ENCODE results near the gene ILK.

ILK gene

DNA sequence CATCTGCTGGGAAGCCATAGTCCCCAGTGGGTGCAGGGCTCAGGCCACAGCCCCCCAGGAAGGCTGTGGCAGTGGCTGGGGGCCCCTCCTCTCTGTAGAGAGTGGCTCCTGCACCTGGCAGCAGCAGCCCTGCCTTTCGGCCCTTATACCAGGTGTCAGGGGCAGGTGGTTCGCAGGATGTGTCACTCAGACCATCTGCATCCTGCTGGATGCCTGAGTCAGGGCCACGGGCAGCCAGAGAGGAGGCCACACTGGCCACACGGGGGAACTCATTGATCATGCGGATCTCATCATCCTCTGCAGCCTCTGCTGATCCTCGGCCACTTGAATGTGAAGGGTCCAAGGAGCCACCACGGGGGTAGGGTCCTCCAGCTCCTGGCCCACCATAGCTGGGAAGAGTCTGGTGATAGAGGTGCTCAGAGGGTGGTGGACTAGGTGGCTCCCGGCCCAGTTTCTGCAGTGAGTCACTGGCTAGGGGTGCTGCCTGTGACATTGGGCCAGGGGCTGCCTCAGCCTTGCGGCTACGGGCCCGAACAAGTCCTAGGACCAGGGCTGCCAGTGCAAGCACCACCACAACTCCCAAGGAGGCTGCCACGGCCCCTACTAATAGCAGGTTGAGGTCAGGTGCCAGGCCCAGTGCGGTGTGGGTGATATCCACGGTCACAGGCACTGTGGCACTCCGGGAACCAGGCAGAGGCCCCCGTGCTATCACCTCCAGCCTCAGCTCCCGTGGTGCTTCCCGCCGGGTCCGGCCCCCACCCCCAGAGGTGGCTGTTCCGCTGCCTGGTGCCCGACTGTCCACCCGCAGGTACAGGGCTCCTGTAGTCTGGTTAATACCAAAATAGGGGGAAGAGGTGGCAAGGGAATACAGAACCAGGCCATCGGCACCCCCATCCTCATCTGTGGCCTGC is 18.9 kb downstream of the ILK start:
- H3K4me3 ChIP-seq (ENCODE audit: insufficient read depth, low read length, poor library complexity, severe bottlenecking), result no peak overlapping the region
- no peaks in the 10 kb centered on the region for H3K9me3 ChIP-seq (ENCODE audit: insufficient read depth, low read length)
- H3K27ac ChIP-seq (ENCODE audit: low read depth, low read length), result no peak overlapping the region
- H3K36me3 ChIP-seq (ENCODE audit: low read length), result no peaks in the 10 kb centered on the region
- H3K79me2 ChIP-seq (ENCODE audit: insufficient read depth, low read length), result peaks cover 9% of the 10 kb centered on the region; the same call in 1 of the 2 replicates
- no peak overlapping the region for H3K4me2 ChIP-seq (ENCODE audit: low read depth, low read length, poor library complexity, severe bottlenecking)
- H4K20me1 ChIP-seq (ENCODE audit: low read depth, low read length), result no peaks in the 10 kb centered on the region
- no peak overlapping the region for H2AFZ ChIP-seq (ENCODE audit: low read depth, low read length, severe bottlenecking)
- H3K27me3 ChIP-seq (ENCODE audit: low read length), result no peaks in the 10 kb centered on the region
- no peaks in the 10 kb centered on the region for H3K9me2 ChIP-seq (replicated peaks; ENCODE audit: insufficient read depth, low read length)
- H3F3A ChIP-seq (ENCODE audit: insufficient read depth), result no peaks in the 10 kb centered on the region
- H3K9ac ChIP-seq (ENCODE audit: low read length), result no peak overlapping the region
- no peak for TF ChIP-seq EZH2phosphoT487 (conservative IDR thresholded peaks at IDR 0.05; ENCODE audit: low read length)
- TF ChIP-seq, protein P1, sequence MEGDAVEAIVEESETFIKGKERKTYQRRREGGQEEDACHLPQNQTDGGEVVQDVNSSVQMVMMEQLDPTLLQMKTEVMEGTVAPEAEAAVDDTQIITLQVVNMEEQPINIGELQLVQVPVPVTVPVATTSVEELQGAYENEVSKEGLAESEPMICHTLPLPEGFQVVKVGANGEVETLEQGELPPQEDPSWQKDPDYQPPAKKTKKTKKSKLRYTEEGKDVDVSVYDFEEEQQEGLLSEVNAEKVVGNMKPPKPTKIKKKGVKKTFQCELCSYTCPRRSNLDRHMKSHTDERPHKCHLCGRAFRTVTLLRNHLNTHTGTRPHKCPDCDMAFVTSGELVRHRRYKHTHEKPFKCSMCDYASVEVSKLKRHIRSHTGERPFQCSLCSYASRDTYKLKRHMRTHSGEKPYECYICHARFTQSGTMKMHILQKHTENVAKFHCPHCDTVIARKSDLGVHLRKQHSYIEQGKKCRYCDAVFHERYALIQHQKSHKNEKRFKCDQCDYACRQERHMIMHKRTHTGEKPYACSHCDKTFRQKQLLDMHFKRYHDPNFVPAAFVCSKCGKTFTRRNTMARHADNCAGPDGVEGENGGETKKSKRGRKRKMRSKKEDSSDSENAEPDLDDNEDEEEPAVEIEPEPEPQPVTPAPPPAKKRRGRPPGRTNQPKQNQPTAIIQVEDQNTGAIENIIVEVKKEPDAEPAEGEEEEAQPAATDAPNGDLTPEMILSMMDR (IDR thresholded peaks at IDR 0.05; ENCODE audit: insufficient read depth, low read length, poor library complexity, severe bottlenecking), result no peak

DNA sequence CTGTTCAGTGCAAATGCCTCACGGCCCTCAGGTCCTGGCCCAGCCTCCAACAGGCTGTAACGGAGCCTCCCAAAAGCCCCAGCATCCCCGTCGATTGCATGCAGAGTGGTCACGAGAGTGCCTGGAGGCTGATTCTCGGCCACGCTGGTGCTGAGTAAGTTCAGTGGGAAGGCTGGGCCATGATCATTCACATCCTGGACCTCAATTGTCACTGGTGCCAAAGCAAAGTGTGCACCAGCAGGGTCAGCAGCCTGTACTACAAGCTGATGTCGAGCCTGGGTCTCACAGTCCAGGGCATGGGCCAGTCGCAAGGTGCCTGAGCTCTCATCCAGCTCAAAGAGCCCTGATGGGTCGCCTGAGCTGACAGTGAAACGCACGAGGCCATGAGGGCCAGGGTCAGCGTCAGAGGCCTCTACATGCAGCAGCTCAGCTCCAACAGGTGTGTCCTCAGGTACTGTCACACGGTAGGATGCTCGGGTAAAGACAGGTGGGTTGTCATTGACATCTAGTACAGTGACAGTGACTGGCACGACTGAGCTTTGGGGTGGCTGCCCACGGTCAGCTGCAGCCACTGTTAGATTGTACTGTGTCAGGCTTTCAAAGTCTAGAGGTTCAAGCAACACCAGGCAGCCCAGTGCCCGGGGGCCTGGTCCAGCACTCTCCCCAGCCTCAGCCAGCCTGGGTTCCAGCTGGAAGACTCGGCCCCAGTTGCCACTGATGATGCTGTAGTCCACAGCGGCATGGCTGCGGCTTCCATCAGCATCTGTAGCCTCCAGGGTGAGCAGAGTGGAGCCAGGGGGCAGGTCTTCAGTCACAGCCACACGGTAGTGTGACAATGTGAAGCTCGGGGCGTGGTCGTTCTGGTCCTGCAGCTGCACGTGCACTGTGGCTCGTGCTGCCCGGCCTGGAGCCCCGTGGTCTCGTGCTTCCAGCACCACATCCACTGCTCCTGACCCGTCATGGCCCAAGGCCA is 20.1 kb downstream of the ILK start:
- no peaks in the 10 kb centered on the region for H3K36me3 ChIP-seq (ENCODE audit: low read length)
- no peaks in the 10 kb centered on the region for H3K9me2 ChIP-seq (replicated peaks; ENCODE audit: insufficient read depth, low read length)
- H3F3A ChIP-seq (ENCODE audit: insufficient read depth), result no peaks in the 10 kb centered on the region
- no peak overlapping the region for H3K4me2 ChIP-seq (ENCODE audit: low read depth, low read length, poor library complexity, severe bottlenecking)
- no peaks in the 10 kb centered on the region for H4K20me1 ChIP-seq (ENCODE audit: low read depth, low read length)
- no peak overlapping the region for H3K4me3 ChIP-seq (ENCODE audit: insufficient read depth, low read length, poor library complexity, severe bottlenecking)
- H3K9me3 ChIP-seq (ENCODE audit: insufficient read depth, low read length), result no peaks in the 10 kb centered on the region
- no peaks in the 10 kb centered on the region for H3K27me3 ChIP-seq (ENCODE audit: low read length)
- no peak overlapping the region for H2AFZ ChIP-seq (ENCODE audit: low read depth, low read length, severe bottlenecking)
- H3K27ac ChIP-seq (ENCODE audit: low read depth, low read length), result no peak overlapping the region
- no peak for TF ChIP-seq EZH2phosphoT487 (conservative IDR thresholded peaks at IDR 0.05; ENCODE audit: low read length)
- TF ChIP-seq, protein P1 (IDR thresholded peaks at IDR 0.05; ENCODE audit: insufficient read depth, low read length, poor library complexity, severe bottlenecking), result no peak
- peaks cover 3% of the 10 kb centered on the region; the same call in 1 of the 2 replicates for H3K79me2 ChIP-seq (ENCODE audit: insufficient read depth, low read length)
- no peak overlapping the region for H3K9ac ChIP-seq (ENCODE audit: low read length)

DNA sequence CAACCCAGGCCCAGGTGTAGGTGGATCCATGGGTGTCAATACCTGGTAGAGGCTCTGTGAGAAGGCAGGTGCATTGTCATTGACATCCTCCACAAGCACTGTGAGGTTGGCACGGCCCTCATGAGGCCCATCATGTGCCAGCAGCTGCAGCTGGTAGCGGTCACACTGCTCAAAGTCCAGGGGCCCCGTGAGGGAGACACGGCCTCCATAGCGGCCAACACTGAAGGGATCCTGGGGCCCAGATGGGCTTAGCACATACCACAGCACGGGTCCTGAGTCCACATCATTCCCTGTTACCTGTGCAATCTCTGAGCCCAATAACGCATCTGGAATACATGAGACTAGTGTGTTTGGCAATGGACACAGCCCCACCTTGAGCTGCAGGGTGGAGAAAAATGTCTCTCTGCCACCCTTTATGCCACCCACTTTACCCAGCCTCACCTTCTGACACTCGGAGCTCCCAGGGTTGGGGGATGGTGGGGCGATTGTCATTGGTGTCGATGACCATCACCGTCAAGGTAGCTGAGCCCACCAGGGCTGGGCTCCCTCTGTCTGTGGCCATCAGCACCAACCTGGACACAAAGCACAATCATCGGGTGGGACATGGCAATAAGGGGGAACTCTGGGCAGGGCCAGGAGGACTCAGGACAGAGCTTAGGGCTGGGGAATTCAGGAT is 21.7 kb downstream of the ILK start:
- H3K9ac ChIP-seq (ENCODE audit: low read length), result no peak overlapping the region
- no peaks in the 10 kb centered on the region for H3K27me3 ChIP-seq (ENCODE audit: low read length)
- H3K9me2 ChIP-seq (replicated peaks; ENCODE audit: insufficient read depth, low read length), result no peaks in the 10 kb centered on the region
- H3K79me2 ChIP-seq (ENCODE audit: insufficient read depth, low read length), result no peaks in the 10 kb centered on the region
- H3K4me2 ChIP-seq (ENCODE audit: low read depth, low read length, poor library complexity, severe bottlenecking), result no peak overlapping the region
- TF ChIP-seq, protein P1 (IDR thresholded peaks at IDR 0.05; ENCODE audit: insufficient read depth, low read length, poor library complexity, severe bottlenecking), result no peak
- no peak for TF ChIP-seq EZH2phosphoT487 (conservative IDR thresholded peaks at IDR 0.05; ENCODE audit: low read length)
- H2AFZ ChIP-seq (ENCODE audit: low read depth, low read length, severe bottlenecking), result no peak overlapping the region
- no peaks in the 10 kb centered on the region for H3K9me3 ChIP-seq (ENCODE audit: insufficient read depth, low read length)
- no peak overlapping the region for H3K27ac ChIP-seq (ENCODE audit: low read depth, low read length)
- H3K4me3 ChIP-seq (ENCODE audit: insufficient read depth, low read length, poor library complexity, severe bottlenecking), result no peak overlapping the region
- no peaks in the 10 kb centered on the region for H3F3A ChIP-seq (ENCODE audit: insufficient read depth)
- H3K36me3 ChIP-seq (ENCODE audit: low read length), result no peaks in the 10 kb centered on the region
- no peaks in the 10 kb centered on the region for H4K20me1 ChIP-seq (ENCODE audit: low read depth, low read length)
